CD14-positive monocyte (primary cell): ENCODE data around the gene KCNK3. TPM values are rescaled to one million over a fixed set of nuclear protein-coding genes. Genes with fewer than 3 reads are reported as not detected.

Source experiments
- DNase-seq, 3 donors: peaks; one replicate each; pipeline ENCODE4 v3.0.0-alpha.2; 2011 to 2022
- H2AFZ ChIP-seq: 2 replicates; pipeline ENCODE4 v1.6.0; 2012; ENCODE audit warnings: mild to moderate bottlenecking, low read depth, low read length, inconsistent platforms; ENCODE audit not compliant: insufficient read depth, poor library complexity, severe bottlenecking
- H3K27ac ChIP-seq, 2 donors: 1 replicate in 1 of 2; 2 replicates in 1 of 2; pipeline ENCODE4 v1.5.1; 2012 to 2013; ENCODE audit warnings: low read length in 2 of 2, control low read depth in 1 of 2, inconsistent platforms in 1 of 2, low read depth in 1 of 2, mild to moderate bottlenecking in 1 of 2
- H3K27me3 ChIP-seq, 2 donors: one replicate each; pipeline versions ENCODE4 v1.6.0 to v1.6.1; 2011 to 2013; ENCODE audit warnings: low read length in 2 of 2; ENCODE audit not compliant: control insufficient read depth in 2 of 2, insufficient read depth in 2 of 2
- H3K36me3 ChIP-seq, 2 donors: replicated peaks in 1 of 2; 1 replicate in 1 of 2; 2 replicates in 1 of 2; pipeline versions ENCODE4 v1.5.1 to v1.6.1; 2012 to 2013; ENCODE audit warnings: low read length in 2 of 2, control low read depth in 1 of 2, inconsistent platforms in 1 of 2, mild to moderate bottlenecking in 1 of 2; ENCODE audit not compliant: insufficient read depth in 2 of 2, control insufficient read depth in 1 of 2
- H3K4me1 ChIP-seq, 2 donors: 1 replicate in 1 of 2; 2 replicates in 1 of 2; pipeline versions ENCODE4 v1.5.1 to v1.6.1; 2012 to 2013; ENCODE audit warnings: low read length in 2 of 2, control low read depth in 1 of 2, inconsistent platforms in 1 of 2, mild to moderate bottlenecking in 1 of 2, moderate library complexity in 1 of 2; ENCODE audit not compliant: insufficient read depth in 2 of 2, control insufficient read depth in 1 of 2
- H3K4me2 ChIP-seq: replicated peaks from 2 replicates; pipeline ENCODE3; 2012; ENCODE audit warnings: low read length, moderate library complexity, mild to moderate bottlenecking; ENCODE audit not compliant: poor library complexity, severe bottlenecking; ENCODE audit errors: extremely low read depth
- H3K4me3 ChIP-seq, 3 experiments: fragments of 200-600 bp in 1 of 3; sonication (generic) in 1 of 3; replicated peaks in 1 of 3; 1 replicate in 2 of 3; 2 replicates in 1 of 3; pipeline ENCODE4 v1.5.1; 2011 to 2013; ENCODE audit warnings: low read length in 3 of 3, mild to moderate bottlenecking in 3 of 3, control low read depth in 2 of 3, low read depth in 2 of 3, inconsistent platforms in 1 of 3, moderate library complexity in 1 of 3
- H3K79me2 ChIP-seq: 2 replicates; pipeline ENCODE4 v1.6.0; 2012; ENCODE audit warnings: mild to moderate bottlenecking, control low read depth, inconsistent platforms, low read length, moderate library complexity; ENCODE audit not compliant: insufficient read depth
- H3K9ac ChIP-seq: 2 replicates; pipeline ENCODE4 v1.6.0; 2017; ENCODE audit warnings: low read length, mild to moderate bottlenecking; ENCODE audit not compliant: insufficient read depth, poor library complexity, severe bottlenecking
- H3K9me3 ChIP-seq, 2 donors: replicated peaks in 1 of 2; 1 replicate in 1 of 2; 2 replicates in 1 of 2; pipeline versions ENCODE4 v1.5.1 to v1.6.1; 2012 to 2013; ENCODE audit warnings: low read length in 2 of 2, control low read depth in 1 of 2; ENCODE audit not compliant: control insufficient read depth in 1 of 2, insufficient read depth in 1 of 2
- H4K20me1 ChIP-seq: 2 replicates; pipeline ENCODE4 v1.6.0; 2012; ENCODE audit warnings: mild to moderate bottlenecking, low read length, control low read depth, moderate library complexity; ENCODE audit not compliant: insufficient read depth
- H3K27ac Mint-ChIP-seq, 7 donors: one replicate each; pipeline ENCODE4 v1.8.0; 2020; ENCODE audit warnings: mild to moderate bottlenecking in 7 of 7, mixed read lengths in 7 of 7, moderate library complexity in 6 of 7, inconsistent platforms in 2 of 7
- H3K27me3 Mint-ChIP-seq, 3 donors: one replicate each; pipeline ENCODE4 v1.8.0; 2021 to 2022; ENCODE audit warnings: low read depth in 3 of 3, mild to moderate bottlenecking in 3 of 3, mixed read lengths in 3 of 3, moderate library complexity in 3 of 3, inconsistent platforms in 1 of 3
- H3K36me3 Mint-ChIP-seq, 2 donors: one replicate each; pipeline ENCODE4 v1.8.0; 2020; ENCODE audit warnings: mixed read lengths in 2 of 2, inconsistent platforms in 1 of 2, mild to moderate bottlenecking in 1 of 2
- H3K4me1 Mint-ChIP-seq: one replicate; pipeline ENCODE4 v1.8.0; 2020; ENCODE audit warnings: mild to moderate bottlenecking, mixed read lengths
- H3K4me3 Mint-ChIP-seq, 2 donors: one replicate each; pipeline ENCODE4 v1.8.0; 2020; ENCODE audit warnings: mild to moderate bottlenecking in 2 of 2, mixed read lengths in 2 of 2, moderate library complexity in 1 of 2
- H3K9me3 Mint-ChIP-seq, 7 donors: one replicate each; pipeline ENCODE4 v1.8.0; 2020 to 2022; ENCODE audit warnings: mixed read lengths in 7 of 7, mild to moderate bottlenecking in 6 of 7, moderate library complexity in 6 of 7, inconsistent platforms in 2 of 7
- WGBS: methylation state at CpG from one replicate; pipeline ENCODE4 v1.1.5; 2013; ENCODE audit warnings: missing lambda C conversion rate; ENCODE audit not compliant: insufficient coverage; 5-methylcytosine and 5-hydroxymethylcytosine counted together
- intact Hi-C, 2 donors: fragments of 100-400 bp; cut with micrococcal nuclease; formaldehyde crosslinking; loops; one replicate each; pipeline versions ENCODE4 v1.15.0 to v1.15.1; 2023
- polyA plus RNA-seq, 3 donors: library from polyadenylated mRNA; depleted of rRNA in 1 of 3; unstranded in 2 of 3; stranded (reverse) in 1 of 3; fragments of 300-500 nt in 2 of 3; fragments of >200 nt in 1 of 3; fragmentation: Illumina TruSeq in 2 of 3; gene quantifications; 1 replicate in 2 of 3; 2 replicates in 1 of 3; pipeline ENCODE4 v1.2.3, GENCODE V29; 2012 to 2021
- TF ChIP-seq, protein P1 (sequence below): fragments of 200-600 bp; IDR thresholded peaks from one replicate; pipeline ENCODE4 v1.8.0; 2022; ENCODE audit warnings: antibody characterized with exemption, mild to moderate bottlenecking

Gene KCNK3
- polyA plus RNA-seq, 3 donors: not detected

DNA sequence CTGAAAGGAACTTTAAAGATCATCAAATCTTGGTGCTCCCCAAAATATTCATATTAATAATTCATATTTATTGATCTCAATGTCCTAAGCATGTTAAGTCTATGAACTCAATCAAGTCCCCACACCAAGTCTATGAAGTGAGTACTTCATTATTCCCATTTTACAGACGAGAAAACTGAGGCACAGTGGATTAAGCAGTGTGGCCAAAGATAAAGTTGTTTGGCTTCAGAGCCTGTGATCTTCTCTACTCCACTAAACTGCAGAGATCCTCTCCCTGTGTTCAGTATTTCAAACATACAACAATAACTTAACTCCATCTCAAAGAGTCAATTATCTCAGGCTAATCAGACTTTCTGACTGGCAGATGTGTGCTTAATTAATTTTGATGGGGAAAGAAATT, 29.8 kb downstream of the KCNK3 start:
- Mint-ChIP-seq H3K27ac (no peak overlapping the region), H3K4me1 (no peaks in the 10 kb centered on the region), H3K27me3 (peaks cover 2 to 8% (median 6%) of the 10 kb centered on the region in 3 donors), H3K36me3 (no peaks in the 10 kb centered on the region), H3K4me3 (no peak overlapping the region), H3K9me3 (no peaks in the 10 kb centered on the region)
- Histone ChIP-seq H3K4me2 (no peak overlapping the region), H3K4me3 (no peak overlapping the region), H4K20me1 (no peaks in the 10 kb centered on the region), H3K9ac (no peak overlapping the region), H3K9me3 (no peaks in the 10 kb centered on the region), H3K79me2 (no peaks in the 10 kb centered on the region), H3K27ac (no peak overlapping the region), H3K27me3 (peaks cover 0 to 5% of the 10 kb centered on the region in 2 donors), H3K36me3 (no peaks in the 10 kb centered on the region), H3K4me1 (no peaks in the 10 kb centered on the region), H2AFZ (no peak overlapping the region)
- intact Hi-C loops: no loop called here
- WGBS: no CpG with 5 or more reads among the region's 1 CpG
- TF ChIP-seq, protein P1, sequence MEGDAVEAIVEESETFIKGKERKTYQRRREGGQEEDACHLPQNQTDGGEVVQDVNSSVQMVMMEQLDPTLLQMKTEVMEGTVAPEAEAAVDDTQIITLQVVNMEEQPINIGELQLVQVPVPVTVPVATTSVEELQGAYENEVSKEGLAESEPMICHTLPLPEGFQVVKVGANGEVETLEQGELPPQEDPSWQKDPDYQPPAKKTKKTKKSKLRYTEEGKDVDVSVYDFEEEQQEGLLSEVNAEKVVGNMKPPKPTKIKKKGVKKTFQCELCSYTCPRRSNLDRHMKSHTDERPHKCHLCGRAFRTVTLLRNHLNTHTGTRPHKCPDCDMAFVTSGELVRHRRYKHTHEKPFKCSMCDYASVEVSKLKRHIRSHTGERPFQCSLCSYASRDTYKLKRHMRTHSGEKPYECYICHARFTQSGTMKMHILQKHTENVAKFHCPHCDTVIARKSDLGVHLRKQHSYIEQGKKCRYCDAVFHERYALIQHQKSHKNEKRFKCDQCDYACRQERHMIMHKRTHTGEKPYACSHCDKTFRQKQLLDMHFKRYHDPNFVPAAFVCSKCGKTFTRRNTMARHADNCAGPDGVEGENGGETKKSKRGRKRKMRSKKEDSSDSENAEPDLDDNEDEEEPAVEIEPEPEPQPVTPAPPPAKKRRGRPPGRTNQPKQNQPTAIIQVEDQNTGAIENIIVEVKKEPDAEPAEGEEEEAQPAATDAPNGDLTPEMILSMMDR: no peak
- no peak for DNase-seq

DNA sequence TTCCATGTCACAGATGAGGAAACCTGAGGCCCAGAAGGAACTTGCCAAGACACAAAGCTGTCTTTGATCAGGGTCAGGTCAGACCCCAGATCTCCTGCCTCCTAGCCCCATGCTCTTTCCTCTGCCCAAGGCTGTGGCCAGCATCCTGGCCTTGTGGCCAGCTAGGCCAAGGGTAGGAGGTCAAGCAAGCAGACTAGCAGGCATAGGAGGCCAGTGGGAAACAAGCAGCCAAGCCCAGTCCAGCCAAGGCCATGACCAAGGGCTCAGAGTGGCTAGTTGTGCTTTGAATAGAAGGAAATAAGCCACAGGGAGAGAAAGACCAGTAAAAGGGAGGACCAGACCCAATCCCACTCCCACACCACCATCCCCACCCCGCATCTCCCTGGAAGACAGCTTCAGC, 30.4 kb downstream of the KCNK3 start:
- H3K27me3 ChIP-seq: peaks cover 0 to 11% of the 10 kb centered on the region in 2 donors
- H3K79me2 ChIP-seq: no peaks in the 10 kb centered on the region
- peaks cover 0 to under 1% of the 10 kb centered on the region in 2 donors for H3K4me1 ChIP-seq
- H3K36me3 Mint-ChIP-seq: no peaks in the 10 kb centered on the region
- peak overlapping the region in 2 of 7 donors; percentile 53 to 73 for H3K27ac Mint-ChIP-seq
- H3K27ac ChIP-seq: no peak overlapping the region
- no peak overlapping the region for H2AFZ ChIP-seq
- no CpG with 5 or more reads among the region's 1 CpG for WGBS
- intact Hi-C loops: no loop called here
- no peak overlapping the region for H3K9ac ChIP-seq
- no peaks in the 10 kb centered on the region for H3K4me1 Mint-ChIP-seq
- H3K9me3 Mint-ChIP-seq: peaks cover 0 to 1% (median 0%) of the 10 kb centered on the region in 7 donors
- H3K36me3 ChIP-seq: no peaks in the 10 kb centered on the region
- DNase-seq: no peak
- TF ChIP-seq, protein P1: no peak
- H3K27me3 Mint-ChIP-seq: peaks cover 7 to 11% (median 8%) of the 10 kb centered on the region in 3 donors
- no peaks in the 10 kb centered on the region for H3K9me3 ChIP-seq
- no peak overlapping the region for H3K4me2 ChIP-seq
- H4K20me1 ChIP-seq: no peaks in the 10 kb centered on the region
- no peak overlapping the region for H3K4me3 ChIP-seq
- H3K4me3 Mint-ChIP-seq: no peak overlapping the region
